ENCODE results near the gene TNS4.

DNA sequence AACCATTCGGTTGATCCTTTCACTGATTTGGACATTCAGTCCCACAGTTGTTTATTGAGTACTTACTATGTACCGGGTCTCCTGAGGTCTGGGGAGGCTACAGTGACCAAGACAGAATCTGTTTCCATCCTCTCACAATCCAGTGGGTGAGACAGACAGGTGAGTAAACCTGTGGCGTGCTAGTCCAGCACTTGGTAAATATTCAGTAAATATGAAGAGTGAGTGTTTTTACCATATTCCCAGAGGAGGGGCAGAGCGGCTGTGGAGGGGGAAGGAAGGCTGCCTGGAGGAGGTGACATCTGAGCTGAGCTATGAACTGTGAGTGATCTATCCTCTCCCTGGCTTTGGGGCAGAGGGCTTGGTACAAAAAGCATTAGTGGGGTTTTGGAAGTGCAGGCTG, 32.5 kb upstream of the TNS4 start:
- TF ChIP-seq EZH2 (IDR thresholded peaks at IDR 0.05) (no peak), FOXP2 (optimal IDR thresholded peaks at IDR 0.05; ENCODE audit: control extremely low read depth, extremely low read length, insufficient read depth) (no peak), POLR2AphosphoS5 (IDR thresholded peaks at IDR 0.05; ENCODE audit: borderline replicate concordance, low read depth, low read length) (no peak)

All from SK-N-MC (cell line).